Muscle of leg (tissue), 11 donors: ENCODE data around the gene YKT6. TPM values are rescaled to one million over a fixed set of nuclear protein-coding genes. Genes with fewer than 3 reads are reported as not detected.
"Not testable (repeated sequence)": the region's sequence is repeated elsewhere in the genome, so short reads cannot be mapped to it uniquely, and the experiment has no call there.

ENCODE experiments used
- DNase-seq: peaks from one replicate; pipeline ENCODE4 v3.0.0; 2013
- H3K27ac ChIP-seq: one replicate; pipeline ENCODE4 v1.5.1; 2013; ENCODE audit warnings: mild to moderate bottlenecking, low read length, control low read depth
- H3K27me3 ChIP-seq: one replicate; pipeline ENCODE4 v1.6.1; 2013; ENCODE audit warnings: low read length; ENCODE audit not compliant: control insufficient read depth, insufficient read depth
- H3K36me3 ChIP-seq: one replicate; pipeline ENCODE4 v1.6.1; 2013; ENCODE audit warnings: low read length; ENCODE audit not compliant: control insufficient read depth, insufficient read depth
- H3K4me1 ChIP-seq: one replicate; pipeline ENCODE4 v1.6.1; 2013; ENCODE audit warnings: low read length; ENCODE audit not compliant: control insufficient read depth, insufficient read depth
- H3K4me3 ChIP-seq: one replicate; pipeline ENCODE4 v1.5.1; 2013; ENCODE audit warnings: low read length, control low read depth
- H3K9me3 ChIP-seq: replicated peaks from 2 replicates; pipeline ENCODE4 v1.6.1; 2013; ENCODE audit warnings: low read depth, low read length; ENCODE audit not compliant: control insufficient read depth
- WGBS: methylation state at CpG from one replicate; pipeline ENCODE4 v1.1.5; 2013; ENCODE audit warnings: missing lambda C conversion rate; ENCODE audit not compliant: insufficient coverage; 5-methylcytosine and 5-hydroxymethylcytosine counted together
- polyA plus RNA-seq, 8 donors: library from polyadenylated mRNA; unstranded; fragments of 120-200 nt; gene quantifications; one replicate each; pipeline versions ENCODE4 v1.2.1 to v1.2.3, GENCODE V29; 2013; ENCODE audit warnings: inconsistent platforms in 1 of 8, low replicate concordance in 1 of 8; ENCODE audit not compliant: insufficient read length in 8 of 8, insufficient read depth in 1 of 8
- total RNA-seq: library from RNA; stranded (reverse); fragments of 120-200 nt; gene quantifications from one replicate; pipeline ENCODE4 v1.2.4, GENCODE V29; 2013

YKT6 gene
- total and polyA plus RNA-seq, 9 donors = 37.9 to 77.2 (median 72.1) TPM

DNA sequence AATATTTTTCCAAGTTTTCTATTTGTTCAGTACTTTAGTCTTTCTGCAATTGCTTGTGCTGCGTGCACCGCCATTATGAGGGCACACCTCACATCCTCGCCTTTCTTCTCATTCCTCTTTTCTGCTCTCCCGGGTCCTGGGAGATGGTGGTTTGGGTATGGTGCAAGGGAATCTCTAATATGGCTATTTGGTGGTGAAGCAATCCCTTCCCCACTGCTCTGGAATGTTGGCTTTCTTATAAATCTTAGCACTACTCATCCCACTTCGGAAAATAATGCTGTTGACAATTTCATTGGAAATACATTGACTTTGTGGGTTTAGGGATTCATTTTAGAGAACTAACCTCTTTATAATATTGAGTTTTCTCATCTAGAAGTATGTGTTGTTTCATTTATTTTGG, 9.6 kb upstream of the YKT6 start:
- no peak overlapping the region for H3K27ac ChIP-seq
- H3K4me1 ChIP-seq = peaks cover 19% of the 10 kb centered on the region
- H3K27me3 ChIP-seq = peaks cover 9% of the 10 kb centered on the region
- H3K36me3 ChIP-seq = no peaks in the 10 kb centered on the region
- no peak for DNase-seq
- WGBS = no CpG with 5 or more reads among the region's 5 CpGs
- no peak overlapping the region for H3K4me3 ChIP-seq
- H3K9me3 ChIP-seq = no peaks in the 10 kb centered on the region

- Histone ChIP-seq H3K36me3 (no peaks in the 10 kb centered on the region), H3K4me3 (no peak overlapping the region), H3K9me3 (no peaks in the 10 kb centered on the region), H3K4me1 (peaks cover 12% of the 10 kb centered on the region), H3K27ac (no peak overlapping the region), H3K27me3 (peaks cover 5% of the 10 kb centered on the region)
- DNase-seq = no peak
- WGBS = 80% methylated on average over 3 of the region's 7 CpGs
Observed at GRCh38 chr7:44193011-44193802, 7.6 kb upstream of the YKT6 start.

GRCh38 chr7:44194069-44194468, 6.7 kb upstream of the YKT6 start:
- 57% methylated on average over 2 of the region's 2 CpGs for WGBS
- Histone ChIP-seq H3K9me3 (no peaks in the 10 kb centered on the region), H3K27me3 (peaks cover 5% of the 10 kb centered on the region), H3K36me3 (no peaks in the 10 kb centered on the region), H3K27ac (no peak overlapping the region), H3K4me1 (peaks cover 8% of the 10 kb centered on the region), H3K4me3 (no peak overlapping the region)
- no peak for DNase-seq

GRCh38 chr7:44194562-44195145, 6.1 kb upstream of the YKT6 start:
- H3K36me3 ChIP-seq = no peaks in the 10 kb centered on the region
- WGBS = 83% methylated on average over 1 of the region's 3 CpGs
- peaks cover 8% of the 10 kb centered on the region for H3K4me1 ChIP-seq
- no peak overlapping the region for H3K27ac ChIP-seq
- DNase-seq = no peak
- peaks cover 5% of the 10 kb centered on the region for H3K27me3 ChIP-seq
- H3K4me3 ChIP-seq = no peak overlapping the region
- no peaks in the 10 kb centered on the region for H3K9me3 ChIP-seq

- Histone ChIP-seq H3K9me3 (no peaks in the 10 kb centered on the region), H3K27ac (peak overlapping the region; percentile 18), H3K27me3 (peaks cover 3% of the 10 kb centered on the region), H3K36me3 (no peaks in the 10 kb centered on the region), H3K4me3 (no peak overlapping the region), H3K4me1 (peaks cover 8% of the 10 kb centered on the region)
- WGBS = no CpG with 5 or more reads among the region's 1 CpG
- peak; percentile 64 for DNase-seq
Observed at GRCh38 chr7:44195889-44196288, 4.9 kb upstream of the YKT6 start.

GRCh38 chr7:44196450-44196872, 4.3 kb upstream of the YKT6 start:
- Histone ChIP-seq H3K4me3 (no peak overlapping the region), H3K36me3 (no peaks in the 10 kb centered on the region), H3K9me3 (no peaks in the 10 kb centered on the region), H3K4me1 (peaks cover 8% of the 10 kb centered on the region), H3K27ac (peak overlapping the region; percentile 13), H3K27me3 (peaks cover 3% of the 10 kb centered on the region)
- no CpG with 5 or more reads among the region's 3 CpGs for WGBS
- peak; percentile 68 for DNase-seq

DNA sequence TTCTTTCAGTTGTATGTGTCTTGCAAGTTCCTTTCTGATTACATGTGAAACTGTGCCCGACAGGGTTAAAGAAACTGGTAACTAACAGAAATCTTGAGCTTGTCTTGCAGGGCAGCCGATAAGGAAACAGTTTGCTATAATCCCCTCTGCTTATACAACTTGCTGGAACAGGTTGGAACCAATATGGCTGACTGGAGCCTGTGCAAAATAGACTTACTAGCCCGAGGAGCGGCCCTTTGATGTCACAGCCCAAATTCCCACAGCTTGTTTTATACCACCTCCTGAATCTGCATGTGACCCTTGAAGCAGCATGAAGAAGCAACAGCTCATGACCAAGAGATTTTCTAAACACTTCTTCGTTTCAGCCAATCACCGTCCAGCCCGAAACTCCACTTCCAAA, 3.3 kb upstream of the YKT6 start:
- DNase-seq = no peak
- Histone ChIP-seq H3K4me3 (no peak overlapping the region), H3K27ac (no peak overlapping the region), H3K27me3 (no peaks in the 10 kb centered on the region), H3K4me1 (peaks cover 11% of the 10 kb centered on the region), H3K9me3 (no peaks in the 10 kb centered on the region), H3K36me3 (no peaks in the 10 kb centered on the region)
- WGBS = 86% methylated on average over 7 of the region's 7 CpGs

DNA sequence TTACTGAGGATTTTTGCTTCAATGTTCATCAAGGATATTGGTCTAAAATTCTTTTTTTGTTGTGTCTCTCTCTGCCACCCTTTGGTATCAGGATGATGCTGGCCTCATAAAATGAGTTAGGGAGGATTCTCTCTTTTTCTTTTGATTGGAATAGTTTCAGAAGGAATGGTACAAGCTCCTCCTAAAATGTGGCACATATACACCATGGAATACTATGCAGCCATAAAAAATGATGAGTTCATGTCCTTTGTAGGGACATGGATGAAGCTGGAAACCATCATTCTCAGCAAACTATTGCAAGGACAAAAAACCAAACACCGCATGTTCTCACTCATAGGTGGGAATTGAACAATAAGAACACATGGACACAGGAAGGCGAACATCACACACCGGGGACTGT, 615 bp upstream of the YKT6 start:
- no CpG with 5 or more reads among the region's 3 CpGs for WGBS
- H3K36me3 ChIP-seq, H3K27ac ChIP-seq, H3K4me3 ChIP-seq, DNase-seq, H3K9me3 ChIP-seq, H3K27me3 ChIP-seq: not testable (repeated sequence)
- peaks cover 11% of the 10 kb centered on the region for H3K4me1 ChIP-seq

- DNase-seq = no peak
- Histone ChIP-seq H3K4me1 (peaks cover 3% of the 10 kb centered on the region), H3K27ac (no peak overlapping the region), H3K36me3 (peaks cover 24% of the 10 kb centered on the region), H3K27me3 (no peaks in the 10 kb centered on the region), H3K9me3 (no peaks in the 10 kb centered on the region), H3K4me3 (peak overlapping the region; percentile 88)
- WGBS = 26% methylated on average over 7 of the region's 8 CpGs
Observed at GRCh38 chr7:44201813-44202212, 1.0 kb downstream of the YKT6 start.

DNA sequence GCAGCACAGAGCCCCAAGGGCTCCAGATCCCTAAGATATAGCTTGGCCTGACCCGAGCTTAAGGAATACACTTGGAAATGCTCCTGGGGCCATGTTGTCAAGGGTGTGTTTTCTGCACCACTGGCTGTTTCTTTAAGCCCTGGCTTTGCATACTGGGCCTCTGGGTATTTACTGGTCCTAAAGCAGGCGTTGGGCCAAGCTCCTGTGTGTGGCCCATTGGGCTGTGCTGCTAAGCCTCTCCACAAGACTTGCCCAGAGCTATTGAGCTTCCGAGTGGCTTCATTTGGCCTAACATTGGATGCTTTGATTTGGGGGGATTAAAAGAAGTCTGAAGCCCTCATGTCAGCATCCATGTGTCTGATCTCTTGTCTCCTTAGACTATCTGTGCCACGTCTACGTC, 5.2 kb downstream of the YKT6 start:
- no peak overlapping the region for H3K27ac ChIP-seq

More for the DNA sequence above, 5.2 kb downstream of the YKT6 start:
- Histone ChIP-seq H3K9me3 (no peaks in the 10 kb centered on the region), H3K27me3 (no peaks in the 10 kb centered on the region), H3K4me1 (peaks cover 3% of the 10 kb centered on the region), H3K36me3 (peaks cover 64% of the 10 kb centered on the region), H3K4me3 (no peak overlapping the region)
- no peak for DNase-seq
- 82% methylated on average over 5 of the region's 5 CpGs for WGBS
